ENCODE data around the gene MYL10.
"Not testable (repeated sequence)": the region's sequence is repeated elsewhere in the genome, so short reads cannot be mapped to it uniquely, and the experiment has no call there.

MYL10 gene

DNA sequence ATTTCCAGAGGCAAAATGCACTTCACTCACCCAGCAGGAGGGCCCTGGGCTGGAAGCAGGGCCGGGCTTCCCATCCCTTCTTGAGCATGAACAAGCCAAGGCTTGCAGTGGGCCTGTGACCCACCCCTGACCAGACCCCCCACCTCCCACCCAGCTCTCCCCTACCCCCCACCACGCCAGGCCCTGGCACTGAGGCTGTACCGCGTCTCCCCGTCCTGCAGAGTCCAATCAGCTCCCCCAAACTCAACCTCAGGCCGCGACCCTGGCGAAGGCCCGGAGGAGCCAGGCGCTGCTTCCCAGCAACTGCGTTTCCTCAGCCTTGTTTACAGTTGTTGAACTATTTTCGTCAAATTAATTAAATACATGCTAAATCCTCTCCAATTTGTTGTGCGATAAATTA lies 16.9 kb upstream of the MYL10 start:
- no peak overlapping the region for H3K27ac ChIP-seq
- peaks cover 7% of the 10 kb centered on the region for H3K4me1 ChIP-seq (ENCODE audit: low read depth, poor library complexity, severe bottlenecking)
- H3K27me3 ChIP-seq (ENCODE audit: insufficient read depth, low read depth), result no peaks in the 10 kb centered on the region
- no peak overlapping the region for H3K4me2 ChIP-seq
- TF ChIP-seq, protein P1, sequence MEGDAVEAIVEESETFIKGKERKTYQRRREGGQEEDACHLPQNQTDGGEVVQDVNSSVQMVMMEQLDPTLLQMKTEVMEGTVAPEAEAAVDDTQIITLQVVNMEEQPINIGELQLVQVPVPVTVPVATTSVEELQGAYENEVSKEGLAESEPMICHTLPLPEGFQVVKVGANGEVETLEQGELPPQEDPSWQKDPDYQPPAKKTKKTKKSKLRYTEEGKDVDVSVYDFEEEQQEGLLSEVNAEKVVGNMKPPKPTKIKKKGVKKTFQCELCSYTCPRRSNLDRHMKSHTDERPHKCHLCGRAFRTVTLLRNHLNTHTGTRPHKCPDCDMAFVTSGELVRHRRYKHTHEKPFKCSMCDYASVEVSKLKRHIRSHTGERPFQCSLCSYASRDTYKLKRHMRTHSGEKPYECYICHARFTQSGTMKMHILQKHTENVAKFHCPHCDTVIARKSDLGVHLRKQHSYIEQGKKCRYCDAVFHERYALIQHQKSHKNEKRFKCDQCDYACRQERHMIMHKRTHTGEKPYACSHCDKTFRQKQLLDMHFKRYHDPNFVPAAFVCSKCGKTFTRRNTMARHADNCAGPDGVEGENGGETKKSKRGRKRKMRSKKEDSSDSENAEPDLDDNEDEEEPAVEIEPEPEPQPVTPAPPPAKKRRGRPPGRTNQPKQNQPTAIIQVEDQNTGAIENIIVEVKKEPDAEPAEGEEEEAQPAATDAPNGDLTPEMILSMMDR (conservative IDR thresholded peaks at IDR 0.05; ENCODE audit: low read depth, low read length), result no peak
- no peaks in the 10 kb centered on the region for H4K20me1 ChIP-seq (ENCODE audit: insufficient read depth)
- no peak overlapping the region for H3K4me3 ChIP-seq (IDR thresholded peaks at IDR 0.05; ENCODE audit: insufficient read depth, low read depth, low read length)
- H3K79me2 ChIP-seq (ENCODE audit: insufficient read depth, low read depth), result no peaks in the 10 kb centered on the region
- no peak overlapping the region for H2AFZ ChIP-seq (ENCODE audit: low read depth)
- no peak overlapping the region for H3K9ac ChIP-seq
- H3K36me3 ChIP-seq (ENCODE audit: insufficient read depth), result no peaks in the 10 kb centered on the region

DNA sequence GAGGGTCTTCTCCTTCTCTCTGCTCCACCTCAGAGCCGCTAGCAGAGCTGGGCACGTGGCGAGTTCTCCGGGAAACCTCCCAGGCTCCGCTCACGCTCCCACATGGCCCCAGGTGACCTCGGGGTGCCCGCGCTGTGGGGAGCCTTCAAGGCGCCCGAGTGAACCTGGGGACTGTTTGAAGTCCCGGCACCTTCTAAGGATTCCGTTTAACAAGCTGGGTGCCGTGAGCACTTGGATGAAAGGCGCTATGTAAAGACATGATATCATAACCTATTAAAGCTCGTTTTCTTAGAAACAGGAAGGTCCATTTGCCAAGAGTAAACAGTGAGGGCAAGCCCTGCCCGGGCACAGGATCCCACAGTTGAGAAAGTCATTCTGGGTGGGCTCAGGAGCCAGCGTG lies 15.8 kb upstream of the MYL10 start:
- H3K79me2 ChIP-seq (ENCODE audit: insufficient read depth, low read depth), result no peaks in the 10 kb centered on the region
- no peaks in the 10 kb centered on the region for H3K27me3 ChIP-seq (ENCODE audit: insufficient read depth, low read depth)
- H3K36me3 ChIP-seq (ENCODE audit: insufficient read depth), result no peaks in the 10 kb centered on the region
- no peaks in the 10 kb centered on the region for H3K4me1 ChIP-seq (ENCODE audit: low read depth, poor library complexity, severe bottlenecking)
- TF ChIP-seq, protein P1 (conservative IDR thresholded peaks at IDR 0.05; ENCODE audit: low read depth, low read length), result no peak
- H3K4me3 ChIP-seq (IDR thresholded peaks at IDR 0.05; ENCODE audit: insufficient read depth, low read depth, low read length), result no peak overlapping the region
- no peak overlapping the region for H3K9ac ChIP-seq
- H3K27ac ChIP-seq, result no peak overlapping the region
- H2AFZ ChIP-seq (ENCODE audit: low read depth), result no peak overlapping the region
- H3K4me2 ChIP-seq, result no peak overlapping the region
- no peaks in the 10 kb centered on the region for H4K20me1 ChIP-seq (ENCODE audit: insufficient read depth)

DNA sequence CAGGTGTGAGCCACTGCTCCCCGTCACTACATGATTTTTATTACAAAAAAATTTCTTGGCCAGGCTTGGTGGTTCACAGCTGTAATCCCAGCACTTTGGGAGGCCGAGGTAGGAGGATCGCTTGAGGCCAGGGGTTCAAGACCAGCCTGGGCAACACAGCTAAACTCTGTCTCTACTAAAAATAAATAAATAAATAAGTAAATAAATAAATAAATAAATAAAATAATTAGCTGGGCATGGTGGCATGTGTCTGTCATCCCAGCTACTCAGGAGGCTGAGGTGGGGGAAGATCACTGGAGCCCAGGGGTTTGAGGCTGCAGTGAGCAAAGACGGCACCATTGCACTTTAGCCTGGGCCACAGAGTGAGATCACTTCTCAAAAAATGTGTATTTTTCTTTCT lies 10.0 kb upstream of the MYL10 start:
- H3K27me3 ChIP-seq (ENCODE audit: insufficient read depth, low read depth); H3K36me3 ChIP-seq (ENCODE audit: insufficient read depth); H3K4me2 ChIP-seq; H3K27ac ChIP-seq; H3K4me3 ChIP-seq (IDR thresholded peaks at IDR 0.05; ENCODE audit: insufficient read depth, low read depth, low read length); H2AFZ ChIP-seq (ENCODE audit: low read depth); H3K4me1 ChIP-seq (ENCODE audit: low read depth, poor library complexity, severe bottlenecking); H4K20me1 ChIP-seq (ENCODE audit: insufficient read depth); H3K9ac ChIP-seq; H3K79me2 ChIP-seq (ENCODE audit: insufficient read depth, low read depth): not testable (repeated sequence)

DNA sequence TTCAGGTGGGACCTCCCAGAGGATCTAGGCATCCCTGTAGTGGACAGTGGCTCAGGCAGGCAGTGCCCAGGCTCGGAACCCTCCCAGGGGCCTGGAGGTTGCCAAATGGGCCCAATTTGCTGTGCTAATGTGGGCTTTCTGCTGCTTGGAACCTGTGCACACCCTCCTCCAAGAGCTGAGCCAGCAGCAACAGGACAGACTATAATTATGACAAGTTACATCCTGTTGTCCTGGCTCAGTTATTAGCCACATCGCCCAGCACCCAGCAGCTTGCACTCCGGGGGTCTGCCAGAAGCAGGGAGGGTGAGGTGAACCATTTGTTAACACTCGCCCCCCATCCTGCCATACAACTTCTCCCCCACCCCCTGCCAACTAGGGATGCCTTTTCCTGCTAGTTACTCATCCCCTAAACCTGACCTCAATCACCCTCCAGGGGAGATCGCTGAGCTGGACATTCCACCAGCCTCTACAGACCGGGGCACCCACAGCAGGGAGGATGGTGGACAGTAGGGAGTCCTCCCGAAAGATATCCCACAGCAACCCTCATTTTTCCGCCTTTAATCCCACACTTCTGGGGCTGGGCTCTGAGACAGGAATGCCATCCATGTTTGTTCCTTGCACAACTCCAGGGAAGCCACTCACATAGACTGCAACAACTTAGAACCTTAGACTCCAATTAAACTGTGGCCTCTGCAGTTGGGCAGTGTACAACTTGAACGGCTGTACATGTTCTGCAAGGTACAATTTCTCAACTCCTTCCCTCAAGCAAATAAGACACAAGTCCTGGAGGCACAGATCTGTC lies 7.9 kb upstream of the MYL10 start:
- Histone ChIP-seq H3K79me2 (ENCODE audit: insufficient read depth, low read depth) (no peaks in the 10 kb centered on the region), H3K36me3 (ENCODE audit: insufficient read depth) (no peaks in the 10 kb centered on the region), H3K4me3 (IDR thresholded peaks at IDR 0.05; ENCODE audit: insufficient read depth, low read depth, low read length) (no peak overlapping the region), H3K4me2 (no peak overlapping the region), H3K4me1 (ENCODE audit: low read depth, poor library complexity, severe bottlenecking) (no peaks in the 10 kb centered on the region), H2AFZ (ENCODE audit: low read depth) (no peak overlapping the region), H3K27me3 (ENCODE audit: insufficient read depth, low read depth) (no peaks in the 10 kb centered on the region), H4K20me1 (ENCODE audit: insufficient read depth) (no peaks in the 10 kb centered on the region), H3K27ac (no peak overlapping the region), H3K9ac (no peak overlapping the region)
- TF ChIP-seq, protein P1 (conservative IDR thresholded peaks at IDR 0.05; ENCODE audit: low read depth, low read length), result no peak

DNA sequence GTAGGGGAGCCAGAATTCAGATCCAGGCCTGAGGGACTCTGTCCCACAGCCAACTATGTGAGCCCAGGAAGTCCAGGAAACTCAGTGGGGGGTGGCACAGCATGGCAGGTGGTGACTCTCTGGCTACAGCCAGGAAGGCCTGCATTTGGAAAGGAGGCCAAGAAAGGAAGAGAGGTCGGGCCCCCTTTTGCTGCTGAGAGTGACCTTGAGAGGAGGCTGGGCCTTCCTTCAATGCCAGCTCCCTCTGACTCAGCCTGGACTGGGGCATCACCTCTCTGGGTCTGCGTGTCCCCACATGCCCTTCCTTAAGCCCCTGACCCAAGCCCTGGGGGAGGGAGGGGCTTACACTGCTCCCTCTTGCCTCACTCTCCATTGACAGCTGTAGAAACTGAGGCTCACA lies 6.4 kb upstream of the MYL10 start:
- Histone ChIP-seq H3K9ac (no peak overlapping the region), H3K4me3 (IDR thresholded peaks at IDR 0.05; ENCODE audit: insufficient read depth, low read depth, low read length) (no peak overlapping the region), H3K4me1 (ENCODE audit: low read depth, poor library complexity, severe bottlenecking) (no peaks in the 10 kb centered on the region), H3K27ac (no peak overlapping the region), H3K27me3 (ENCODE audit: insufficient read depth, low read depth) (no peaks in the 10 kb centered on the region), H4K20me1 (ENCODE audit: insufficient read depth) (no peaks in the 10 kb centered on the region), H3K79me2 (ENCODE audit: insufficient read depth, low read depth) (no peaks in the 10 kb centered on the region), H3K36me3 (ENCODE audit: insufficient read depth) (no peaks in the 10 kb centered on the region), H2AFZ (ENCODE audit: low read depth) (no peak overlapping the region), H3K4me2 (no peak overlapping the region)
- TF ChIP-seq, protein P1 (conservative IDR thresholded peaks at IDR 0.05; ENCODE audit: low read depth, low read length), result no peak

Data from KMS-11 (cell line).